ENCODE results near the gene SLCO4A1.

DNA sequence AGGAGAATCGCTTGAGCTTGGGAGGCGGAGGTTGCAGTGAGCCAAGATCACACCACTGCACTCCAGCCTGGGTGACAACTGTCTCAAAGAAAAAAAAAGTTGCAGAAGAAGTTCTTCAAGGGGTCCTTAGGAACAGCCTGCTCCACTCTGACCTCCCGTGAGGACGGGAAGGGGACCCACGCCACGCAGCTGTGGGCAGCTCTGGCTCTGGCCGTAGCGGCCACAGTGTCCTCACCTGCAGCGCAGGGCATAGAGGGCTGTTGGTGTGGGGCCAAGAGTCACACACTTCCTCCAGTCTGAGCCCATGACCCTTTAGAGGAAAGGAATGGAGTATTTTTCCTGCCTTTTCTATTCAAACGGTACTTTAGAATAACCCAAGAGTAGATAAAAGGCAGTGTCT is 71.7 kb downstream of the SLCO4A1 start:
- TF ChIP-seq, protein P1, sequence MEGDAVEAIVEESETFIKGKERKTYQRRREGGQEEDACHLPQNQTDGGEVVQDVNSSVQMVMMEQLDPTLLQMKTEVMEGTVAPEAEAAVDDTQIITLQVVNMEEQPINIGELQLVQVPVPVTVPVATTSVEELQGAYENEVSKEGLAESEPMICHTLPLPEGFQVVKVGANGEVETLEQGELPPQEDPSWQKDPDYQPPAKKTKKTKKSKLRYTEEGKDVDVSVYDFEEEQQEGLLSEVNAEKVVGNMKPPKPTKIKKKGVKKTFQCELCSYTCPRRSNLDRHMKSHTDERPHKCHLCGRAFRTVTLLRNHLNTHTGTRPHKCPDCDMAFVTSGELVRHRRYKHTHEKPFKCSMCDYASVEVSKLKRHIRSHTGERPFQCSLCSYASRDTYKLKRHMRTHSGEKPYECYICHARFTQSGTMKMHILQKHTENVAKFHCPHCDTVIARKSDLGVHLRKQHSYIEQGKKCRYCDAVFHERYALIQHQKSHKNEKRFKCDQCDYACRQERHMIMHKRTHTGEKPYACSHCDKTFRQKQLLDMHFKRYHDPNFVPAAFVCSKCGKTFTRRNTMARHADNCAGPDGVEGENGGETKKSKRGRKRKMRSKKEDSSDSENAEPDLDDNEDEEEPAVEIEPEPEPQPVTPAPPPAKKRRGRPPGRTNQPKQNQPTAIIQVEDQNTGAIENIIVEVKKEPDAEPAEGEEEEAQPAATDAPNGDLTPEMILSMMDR (IDR thresholded peaks at IDR 0.05), result no peak
- TF ChIP-seq EP300 (IDR thresholded peaks at IDR 0.05) (no peak), POLR2A (IDR thresholded peaks at IDR 0.05) (no peak), POLR2AphosphoS5 (IDR thresholded peaks at IDR 0.05) (no peak)

Data from sigmoid colon (tissue), 4 donors.